NCI-H69 (cell line): ENCODE measurements around the gene TREML1.
"Not testable (repeated sequence)": the region's sequence is repeated elsewhere in the genome, so short reads cannot be mapped to it uniquely, and the experiment has no call there.

Source experiments
- DNase-seq: peaks from one replicate; lab custom pipeline; 2025; lab: John Stamatoyannopoulos, UW

Gene TREML1, protein sequence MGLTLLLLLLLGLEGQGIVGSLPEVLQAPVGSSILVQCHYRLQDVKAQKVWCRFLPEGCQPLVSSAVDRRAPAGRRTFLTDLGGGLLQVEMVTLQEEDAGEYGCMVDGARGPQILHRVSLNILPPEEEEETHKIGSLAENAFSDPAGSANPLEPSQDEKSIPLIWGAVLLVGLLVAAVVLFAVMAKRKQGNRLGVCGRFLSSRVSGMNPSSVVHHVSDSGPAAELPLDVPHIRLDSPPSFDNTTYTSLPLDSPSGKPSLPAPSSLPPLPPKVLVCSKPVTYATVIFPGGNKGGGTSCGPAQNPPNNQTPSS

GRCh38 chr6:41153992-41154625 is at the start of gene TREML1:
Gene TREML1 (minus strand): TSS chr6:41154347. CDS start chr6:41154288, 59 bp downstream.
- peak; percentile 76 for DNase-seq

DNA sequence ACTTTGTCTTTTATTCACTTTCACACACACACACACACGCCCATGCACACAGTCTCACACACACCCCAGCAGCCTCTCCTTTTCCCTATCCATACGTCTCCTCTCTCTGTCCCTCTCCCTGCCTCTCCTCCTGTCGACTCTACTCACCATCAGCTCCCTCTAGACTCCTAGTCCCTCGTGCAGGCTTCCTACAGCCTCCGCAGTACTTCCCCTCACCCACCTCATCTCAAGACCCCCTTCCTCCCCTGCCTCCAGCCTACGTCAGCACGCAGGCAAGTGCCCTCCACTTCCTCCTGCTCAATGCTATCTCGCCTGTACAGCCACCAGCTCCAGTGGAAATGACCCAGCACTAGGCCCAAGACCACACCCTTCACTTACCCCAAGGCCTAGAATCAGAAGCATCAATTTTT is 47.6 kb upstream of the TREML1 start:
- DNase-seq = no peak

DNA sequence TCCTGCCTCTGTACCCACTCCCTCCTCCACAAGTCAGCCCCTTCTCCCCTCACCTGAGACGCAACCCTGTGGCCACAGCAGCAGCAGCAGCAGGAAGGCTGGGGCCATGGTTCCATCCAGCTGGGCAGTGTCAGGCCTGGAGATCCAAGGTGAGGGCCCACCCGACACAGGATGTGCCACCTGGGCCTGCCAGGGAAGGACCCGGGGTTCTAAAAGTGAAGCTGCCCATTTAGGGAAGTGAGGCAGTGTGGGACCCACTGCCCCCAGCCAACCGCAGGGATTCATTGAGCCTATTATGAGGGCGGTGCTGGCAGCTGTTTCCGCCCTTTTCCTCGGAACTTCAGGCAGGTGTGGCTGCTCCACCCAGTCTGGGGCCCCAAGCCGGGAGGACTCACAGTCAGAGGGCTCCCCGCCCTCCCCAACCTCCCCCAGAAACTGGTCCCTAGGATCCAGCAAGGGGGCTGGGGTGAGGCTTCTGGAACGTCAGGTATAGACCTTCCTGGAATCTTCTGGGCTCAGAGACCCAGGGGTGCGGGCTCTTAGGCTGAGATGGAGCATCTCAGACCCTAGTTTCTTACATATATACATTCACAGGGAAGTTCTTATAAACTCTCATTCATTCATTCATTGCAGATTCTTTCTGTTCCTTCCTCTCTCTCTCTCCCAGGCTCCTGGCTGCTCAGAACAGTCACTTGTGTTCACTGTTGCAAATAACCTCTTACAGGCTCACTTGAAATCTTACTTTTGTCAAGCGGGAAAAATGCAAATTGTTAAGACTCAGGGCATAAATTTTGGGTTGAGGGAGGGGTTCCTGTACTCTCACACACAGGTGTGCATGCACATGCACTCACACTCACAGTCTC is 47.0 kb upstream of the TREML1 start, which contains the start of gene TREML2:
TREML2 (minus strand) TSS at position 249 of the 863 bp plus-strand sequence; CDS start at position 108, 141 bp downstream.
- DNase-seq = peak; percentile 48

GRCh38 chr6:41200296-41200900 is 46.3 kb upstream of the TREML1 start:
- no peak for DNase-seq

- no peak for DNase-seq
These were observed 45.6 kb upstream of the TREML1 start for GRCh38 chr6:41199552-41200246.

- DNase-seq = no peak
These were observed 43.1 kb upstream of the TREML1 start for GRCh38 chr6:41197234-41197633.

GRCh38 chr6:41194386-41194785 is 40.2 kb upstream of the TREML1 start:
- DNase-seq = no peak

DNA sequence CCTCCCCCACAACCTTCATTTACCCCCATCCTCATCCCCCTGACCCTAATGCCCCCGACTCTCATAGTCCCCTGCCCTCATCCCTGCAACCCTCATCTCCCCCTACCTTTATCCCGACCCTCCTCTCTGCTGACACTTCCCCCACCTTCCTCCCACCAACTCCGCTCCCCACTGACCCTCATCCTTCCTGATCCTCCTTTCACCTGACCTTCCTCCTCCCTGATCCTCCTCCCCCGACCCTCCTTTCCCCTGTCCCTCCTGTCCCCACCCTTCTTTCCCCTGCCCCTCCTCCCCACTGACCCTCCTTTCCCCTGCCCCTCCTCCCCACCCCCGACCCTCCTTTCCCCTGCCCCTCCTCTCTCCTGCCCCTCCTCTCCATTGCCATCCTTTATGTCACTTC is 39.7 kb upstream of the TREML1 start:
- DNase-seq = no peak

GRCh38 chr6:41193171-41193734 is 39.1 kb upstream of the TREML1 start:
- no peak for DNase-seq

DNA sequence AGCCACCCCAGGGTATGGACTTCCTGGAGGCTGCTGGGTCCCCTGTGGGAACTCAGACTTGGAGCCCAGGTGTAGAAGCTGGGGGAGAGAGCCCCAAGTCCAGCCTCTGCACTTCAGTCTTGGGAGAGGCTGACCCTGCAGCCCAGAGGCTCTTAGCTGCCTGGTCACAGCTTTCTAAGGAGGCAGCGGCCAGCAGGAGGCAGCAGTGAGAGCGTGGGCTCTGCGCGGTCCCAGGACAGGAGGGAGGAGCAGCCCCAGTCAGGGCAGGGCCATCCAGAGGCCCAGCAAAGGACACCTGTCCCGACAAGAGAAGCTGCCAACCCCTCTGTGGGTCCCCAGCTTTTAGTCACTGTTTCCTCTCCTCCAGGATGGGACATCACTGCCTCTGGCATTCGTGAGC is 37.4 kb upstream of the TREML1 start:
- DNase-seq = no peak

- no peak for DNase-seq
These were observed 36.6 kb upstream of the TREML1 start for GRCh38 chr6:41190791-41191190.

GRCh38 chr6:41189967-41190366 is 35.8 kb upstream of the TREML1 start:
- no peak for DNase-seq

GRCh38 chr6:41189046-41189445 is 34.9 kb upstream of the TREML1 start:
- DNase-seq = not testable (repeated sequence)

DNA sequence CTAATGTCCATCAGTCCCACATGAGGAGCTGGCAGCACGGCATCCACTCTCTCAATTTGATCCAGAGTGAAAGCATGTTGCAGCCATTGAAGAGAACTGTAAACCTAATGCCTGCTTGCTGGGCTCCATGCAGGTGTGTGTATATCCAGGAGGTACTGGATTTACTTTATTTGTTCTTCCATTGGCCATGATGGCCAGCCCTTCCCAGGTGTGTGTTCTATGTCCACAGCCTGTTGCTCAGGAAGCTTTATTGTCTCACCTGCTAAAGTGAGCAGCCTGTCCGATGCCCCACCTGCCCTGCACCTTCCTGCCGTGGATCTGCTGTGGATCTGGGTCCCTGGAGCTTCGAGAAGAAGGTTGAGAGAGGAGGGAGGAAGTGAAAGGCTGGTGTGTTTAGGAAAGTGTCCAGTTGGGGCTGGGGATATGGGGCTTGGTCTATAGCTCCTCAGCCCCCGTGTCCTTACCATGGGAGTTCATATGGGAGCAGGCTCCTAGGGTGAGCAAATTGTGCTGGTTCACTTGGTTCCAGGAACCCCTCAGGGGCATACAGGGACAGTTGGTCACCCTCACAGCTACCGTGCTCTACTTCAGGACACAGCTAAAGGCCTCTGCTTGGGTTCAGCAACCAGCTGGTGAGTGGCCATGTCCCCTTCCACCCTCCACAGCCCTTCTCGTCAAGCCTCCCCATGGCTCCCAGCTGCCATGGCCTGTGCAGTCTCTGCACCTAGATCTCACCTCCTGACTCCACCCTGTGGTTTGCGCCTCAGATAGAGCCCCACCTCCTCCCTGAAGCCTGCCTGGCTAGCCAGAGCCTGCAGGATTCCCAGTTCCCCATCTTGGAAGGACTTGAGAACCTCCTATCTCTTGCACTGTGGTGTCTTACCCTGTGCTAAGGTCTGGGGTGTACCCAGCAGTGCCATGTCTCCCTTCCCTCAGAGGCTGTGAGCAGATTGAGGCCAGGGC is 34.1 kb upstream of the TREML1 start:
- peak; percentile 22 for DNase-seq

- DNase-seq = no peak
These were observed 31.9 kb upstream of the TREML1 start for GRCh38 chr6:41186031-41186562.

GRCh38 chr6:41184761-41185160 is 30.6 kb upstream of the TREML1 start:
- no peak for DNase-seq

GRCh38 chr6:41182069-41183034 is 28.2 kb upstream of the TREML1 start:
- peak; percentile 83 for DNase-seq

DNA sequence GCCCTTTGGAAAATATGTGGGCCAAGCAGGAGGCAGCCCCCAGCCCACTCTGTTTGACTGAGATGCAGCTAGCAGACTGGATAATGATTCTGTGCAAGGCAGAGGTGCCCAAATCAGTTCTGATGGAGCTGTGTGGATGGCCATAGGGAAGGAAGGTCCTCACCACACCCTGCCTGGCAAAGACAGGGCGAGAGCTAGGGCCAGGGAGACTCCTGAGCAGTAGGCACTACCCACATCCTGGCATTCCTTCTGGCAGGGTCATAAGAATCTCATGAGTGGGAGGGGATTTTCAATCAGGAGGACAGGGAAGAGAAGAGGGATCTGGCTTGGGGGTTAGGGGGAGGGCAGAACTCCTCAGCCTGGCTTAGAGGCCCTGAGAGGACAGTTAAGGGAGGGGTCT is 27.4 kb upstream of the TREML1 start:
- DNase-seq = no peak

DNA sequence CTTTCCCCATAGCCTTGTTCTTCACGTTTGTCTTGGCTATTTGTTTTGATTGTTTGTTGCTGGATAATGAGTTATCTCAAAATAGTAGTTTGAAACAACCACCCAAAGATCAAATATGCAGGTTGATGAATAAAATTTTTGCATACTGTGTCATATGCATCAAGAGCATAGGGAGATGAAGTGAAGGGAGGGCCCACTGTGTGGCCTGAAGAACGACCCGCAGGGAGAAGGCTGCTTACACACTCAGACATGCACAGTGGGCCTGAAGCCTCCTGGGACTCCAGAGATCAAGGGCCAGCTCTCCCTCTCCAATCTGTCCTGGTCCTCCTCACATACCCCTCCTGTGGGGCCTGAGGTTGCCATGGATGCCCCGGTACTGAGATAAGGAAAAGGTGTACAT is 25.0 kb upstream of the TREML1 start:
- no peak for DNase-seq
